NCI-H2107 treated with DMSO at 0.1 percent for 48 hours (cell line): ENCODE measurements around the gene CHST15.

Source experiments
- DNase-seq: peaks from one replicate; lab custom pipeline; 2025; ENCODE audit not compliant: unreplicated experiment; lab: John Stamatoyannopoulos, UW

The CHST15 gene

GRCh38 chr10:124032087-124032935 lies 61.1 kb downstream of the CHST15 start:
- no peak for DNase-seq

- no peak for DNase-seq
Observed at GRCh38 chr10:124030492-124031110, 62.8 kb downstream of the CHST15 start.

- no peak for DNase-seq
Observed at GRCh38 chr10:124030061-124030460, 63.3 kb downstream of the CHST15 start.

GRCh38 chr10:124029559-124029958 lies 63.8 kb downstream of the CHST15 start:
- no peak for DNase-seq

GRCh38 chr10:124028700-124029480 lies 64.5 kb downstream of the CHST15 start:
- no peak for DNase-seq

- DNase-seq = no peak
Observed at GRCh38 chr10:124027651-124028050, 65.7 kb downstream of the CHST15 start.

GRCh38 chr10:124027031-124027611 lies 66.3 kb downstream of the CHST15 start:
- no peak for DNase-seq

- no peak for DNase-seq
Observed at GRCh38 chr10:124026589-124026939, 66.8 kb downstream of the CHST15 start.

- DNase-seq = no peak
Observed at GRCh38 chr10:124025660-124026588, 67.5 kb downstream of the CHST15 start.

GRCh38 chr10:124025152-124025551 lies 68.2 kb downstream of the CHST15 start:
- DNase-seq = no peak

GRCh38 chr10:124022066-124022465 lies 71.3 kb downstream of the CHST15 start:
- DNase-seq = no peak

GRCh38 chr10:124020981-124021815 lies 72.2 kb downstream of the CHST15 start:
- DNase-seq = no peak

GRCh38 chr10:124019886-124020797 lies 73.3 kb downstream of the CHST15 start:
- DNase-seq = no peak

GRCh38 chr10:124018886-124019525 lies 74.4 kb downstream of the CHST15 start:
- no peak for DNase-seq

- DNase-seq = no peak
Observed at GRCh38 chr10:124017729-124018128, 75.7 kb downstream of the CHST15 start.

- DNase-seq = no peak
Observed at GRCh38 chr10:124016804-124017375, 76.5 kb downstream of the CHST15 start.

GRCh38 chr10:124015991-124016390 lies 77.4 kb downstream of the CHST15 start:
- no peak for DNase-seq
